Liver (tissue), 9 donors: Measurements from ENCODE around the gene DOK6. TPM values are rescaled to one million over a fixed set of nuclear protein-coding genes. Genes with fewer than 3 reads are reported as not detected.

Experiments
- DNase-seq: peaks from one replicate; pipeline ENCODE4 v3.0.0-alpha.2; 2017; ENCODE audit warnings: low spot score
- H3K27ac ChIP-seq, 2 donors: one replicate each; pipeline ENCODE4 v1.7.0; 2013; ENCODE audit warnings: inconsistent platforms in 2 of 2, low read length in 2 of 2, control low read depth in 1 of 2, low read depth in 1 of 2, mild to moderate bottlenecking in 1 of 2
- H3K27me3 ChIP-seq, 4 donors: one replicate each; pipeline versions ENCODE4 v1.6.1 to v1.7.0; 2013; ENCODE audit warnings: low read length in 3 of 4, inconsistent platforms in 1 of 4, mild to moderate bottlenecking in 1 of 4, moderate library complexity in 1 of 4; ENCODE audit not compliant: control insufficient read depth in 4 of 4, insufficient read depth in 4 of 4
- H3K36me3 ChIP-seq, 4 donors: one replicate each; pipeline versions ENCODE4 v1.6.1 to v1.7.0; 2013; ENCODE audit warnings: low read length in 3 of 4, mild to moderate bottlenecking in 3 of 4, low read depth in 1 of 4, moderate library complexity in 1 of 4; ENCODE audit not compliant: control insufficient read depth in 4 of 4, insufficient read depth in 3 of 4
- H3K4me1 ChIP-seq, 4 donors: one replicate each; pipeline versions ENCODE4 v1.6.1 to v1.7.0; 2013; ENCODE audit warnings: low read length in 3 of 4, mild to moderate bottlenecking in 3 of 4, moderate library complexity in 1 of 4; ENCODE audit not compliant: control insufficient read depth in 4 of 4, insufficient read depth in 4 of 4
- H3K4me3 ChIP-seq, 3 donors: one replicate each; pipeline versions ENCODE4 v1.6.1 to v1.7.0; 2013; ENCODE audit warnings: low read length in 3 of 3, control low read depth in 1 of 3, low read depth in 1 of 3, mild to moderate bottlenecking in 1 of 3
- H3K9ac ChIP-seq, 2 donors: one replicate each; pipeline ENCODE4 v1.7.0; 2013; ENCODE audit warnings: low read length in 2 of 2, mild to moderate bottlenecking in 2 of 2, moderate library complexity in 2 of 2, control low read depth in 1 of 2, low read depth in 1 of 2
- H3K9me3 ChIP-seq, 4 donors: one replicate each; pipeline versions ENCODE4 v1.6.1 to v1.7.0; 2013; ENCODE audit warnings: low read length in 3 of 4; ENCODE audit not compliant: control insufficient read depth in 4 of 4
- ATF3 ChIP-seq: IDR thresholded peaks from 2 replicates; pipeline ENCODE4 v1.6.1; 2016; ENCODE audit warnings: antibody characterized with exemption
- CTCF ChIP-seq: fragments of 150-350 bp; IDR thresholded peaks from 2 replicates; pipeline ENCODE4 v1.5.1; 2017; ENCODE audit warnings: improper control_type of control experiment, low read depth, low read length; ENCODE audit not compliant: missing input control
- EGR1 ChIP-seq, 2 donors: IDR thresholded peaks; 2 replicates each; pipeline ENCODE4 v1.6.1; 2016 to 2018; ENCODE audit warnings: antibody characterized with exemption in 2 of 2, low read depth in 2 of 2
- FOXA1 ChIP-seq: IDR thresholded peaks from 2 replicates; pipeline ENCODE4 v1.6.1; 2016; ENCODE audit warnings: antibody characterized with exemption
- FOXA2 ChIP-seq: IDR thresholded peaks from 2 replicates; pipeline ENCODE4 v1.6.1; 2016; ENCODE audit warnings: antibody characterized with exemption
- GABPA ChIP-seq, 2 donors: IDR thresholded peaks in 1 of 2; conservative IDR thresholded peaks in 1 of 2; 2 replicates each; pipeline ENCODE4 v1.6.1; 2016; ENCODE audit warnings: antibody characterized with exemption in 2 of 2, mild to moderate bottlenecking in 1 of 2, moderate library complexity in 1 of 2
- HNF4A ChIP-seq, 2 donors: conservative IDR thresholded peaks; 2 replicates each; pipeline ENCODE4 v1.6.1; 2016; ENCODE audit warnings: antibody characterized with exemption in 2 of 2, mild to moderate bottlenecking in 2 of 2
- HNF4G ChIP-seq: IDR thresholded peaks from 2 replicates; pipeline ENCODE4 v1.6.1; 2016; ENCODE audit warnings: antibody characterized with exemption
- JUND ChIP-seq, 2 donors: IDR thresholded peaks; 2 replicates each; pipeline ENCODE4 v1.6.1; 2016; ENCODE audit warnings: antibody characterized with exemption in 2 of 2
- MAX ChIP-seq: IDR thresholded peaks from 2 replicates; pipeline ENCODE4 v1.6.1; 2016; ENCODE audit warnings: antibody characterized with exemption
- NR2F2 ChIP-seq: IDR thresholded peaks from 2 replicates; pipeline ENCODE4 v1.6.1; 2016; ENCODE audit warnings: antibody characterized with exemption
- RAD21 ChIP-seq, 2 donors: IDR thresholded peaks; 2 replicates each; pipeline ENCODE4 v1.6.1; 2016; ENCODE audit warnings: antibody characterized with exemption in 2 of 2, mild to moderate bottlenecking in 2 of 2
- REST ChIP-seq: IDR thresholded peaks from 2 replicates; pipeline ENCODE4 v1.6.1; 2016; ENCODE audit warnings: antibody characterized with exemption, mild to moderate bottlenecking
- RXRA ChIP-seq, 2 donors: IDR thresholded peaks; 2 replicates each; pipeline ENCODE4 v1.6.1; 2017 to 2018; ENCODE audit warnings: antibody characterized with exemption in 2 of 2, mild to moderate bottlenecking in 1 of 2
- SP1 ChIP-seq: IDR thresholded peaks from 2 replicates; pipeline ENCODE4 v1.6.1; 2018; ENCODE audit warnings: antibody characterized with exemption, mild to moderate bottlenecking
- TAF1 ChIP-seq: conservative IDR thresholded peaks from 2 replicates; pipeline ENCODE4 v1.6.1; 2016; ENCODE audit warnings: antibody characterized with exemption, mild to moderate bottlenecking
- YY1 ChIP-seq: IDR thresholded peaks from 2 replicates; pipeline ENCODE4 v1.6.1; 2016; ENCODE audit warnings: antibody characterized with exemption, mild to moderate bottlenecking
- ZBTB33 ChIP-seq: IDR thresholded peaks from 2 replicates; pipeline ENCODE4 v1.6.1; 2016; ENCODE audit warnings: antibody characterized with exemption
- whole genome bisulfite sequencing: extraction: QIAGEN DNeasy Blood & Tissue Kit; methylation state at CpG from one replicate; pipeline ENCODE4 v1.1.7; 2013; 5-methylcytosine and 5-hydroxymethylcytosine counted together
- polyA plus RNA-seq, 2 donors: library from polyadenylated mRNA; stranded (reverse) in 1 of 2; unstranded in 1 of 2; fragments of 200-250 nt in 1 of 2; fragments of >200 nt in 1 of 2; fragmentation: Nextera tagmentation in 1 of 2; extraction: Ambion mirVana in 1 of 2; gene quantifications; one replicate each; pipeline versions ENCODE4 v1.2.1 to v1.2.3, GENCODE V29; 2013 to 2015
- total RNA-seq, 2 donors: library from RNA; depleted of rRNA; stranded (reverse); fragments of >200 nt; gene quantifications; one replicate each; pipeline ENCODE4 v1.2.3, GENCODE V29; 2014
- donor health status: healthy.
- donor health status: healthy.
- donor health status: healthy.
- donor health status: healthy.
- donor health status: healthy.

Gene DOK6
- total and polyA plus RNA-seq, 4 donors: 0.08 to 1.1 (median 0.67) TPM

GRCh38 chr18:69763002-69763401 is 362.3 kb downstream of the DOK6 start:
- Histone ChIP-seq H3K9me3 (no peaks in the 10 kb centered on the region), H3K36me3 (peaks cover 0 to 2% (median 0%) of the 10 kb centered on the region in 4 donors), H3K9ac (no peak overlapping the region), H3K4me1 (no peaks in the 10 kb centered on the region), H3K27me3 (no peaks in the 10 kb centered on the region), H3K27ac (no peak overlapping the region), H3K4me3 (no peak overlapping the region)
- TF ChIP-seq FOXA1 (no peak), GABPA (IDR thresholded peaks at IDR 0.05 in 1 of 2, conservative IDR thresholded peaks at IDR 0.05 in 1 of 2) (no peak), RXRA (IDR thresholded peaks at IDR 0.05) (no peak), REST (no peak), RAD21 (IDR thresholded peaks at IDR 0.05) (no peak)
- 71% methylated on average over 4 of the region's 4 CpGs for WGBS
- DNase-seq: no peak

GRCh38 chr18:69763821-69764220 is 363.1 kb downstream of the DOK6 start:
- DNase-seq: no peak
- H3K27ac ChIP-seq: no peak overlapping the region
- no peaks in the 10 kb centered on the region for H3K4me1 ChIP-seq
- no peaks in the 10 kb centered on the region for H3K27me3 ChIP-seq
- 96% methylated on average over 5 of the region's 5 CpGs for WGBS
- TF ChIP-seq SP1 (no peak), FOXA2 (no peak), JUND (IDR thresholded peaks at IDR 0.05) (no peak), NR2F2 (no peak), CTCF (no peak), MAX (no peak), RXRA (IDR thresholded peaks at IDR 0.05) (no peak), REST (no peak), EGR1 (IDR thresholded peaks at IDR 0.05; ENCODE audit: low read depth in 2 of 2) (no peak), RAD21 (IDR thresholded peaks at IDR 0.05) (no peak), TAF1 (no peak), ATF3 (no peak), FOXA1 (no peak), HNF4A (conservative IDR thresholded peaks at IDR 0.05) (no peak), YY1 (no peak), GABPA (IDR thresholded peaks at IDR 0.05 in 1 of 2, conservative IDR thresholded peaks at IDR 0.05 in 1 of 2) (no peak), HNF4G (no peak), ZBTB33 (no peak)
- no peaks in the 10 kb centered on the region for H3K36me3 ChIP-seq
- no peak overlapping the region for H3K4me3 ChIP-seq
- H3K9me3 ChIP-seq: no peaks in the 10 kb centered on the region
- H3K9ac ChIP-seq: no peak overlapping the region
